Caco-2 (cell line): ENCODE measurements around the gene SRD5A1. TPM values are rescaled to one million over a fixed set of nuclear protein-coding genes. Genes with fewer than 3 reads are reported as not detected.

ENCODE experiments used
- BruUV-seq: library from RNA; stranded (reverse); fragments of 400-500 nt; replicated peaks from 2 replicates; lab custom pipeline; 2021; lab: Mats Ljungman, UMichigan
- CTCF ChIA-PET: fragments of 300-600 bp; sonication (Branson Sonifier 250); formaldehyde crosslinking; loops from one replicate; lab custom pipeline; 2022; ENCODE audit warnings: antibody characterized with exemption; lab: Charles Lee
- POLR2A ChIA-PET: fragments of 300-600 bp; sonication (Branson Sonifier 250); formaldehyde crosslinking; loops from one replicate; lab custom pipeline; 2022; ENCODE audit warnings: antibody characterized with exemption; lab: Charles Lee
- DNase-seq, 2 experiments: peaks; one replicate each; pipeline versions ENCODE4 v3.0.0 to v3.0.0-alpha.2; 2020 to 2022
- H3K27me3 ChIP-seq: replicated peaks from 2 replicates; pipeline ENCODE4 v1.6.0; 2011; ENCODE audit warnings: low read length; ENCODE audit not compliant: control insufficient read depth, insufficient read depth
- H3K36me3 ChIP-seq: 2 replicates; pipeline ENCODE4 v1.5.1; 2011; ENCODE audit warnings: low read length; ENCODE audit not compliant: control insufficient read depth, insufficient read depth
- H3K4me1 ChIP-seq: fragments of 250-450 bp; sonication (Bioruptor Pico); 2 replicates; pipeline ENCODE4 v1.5.1; 2020; ENCODE audit warnings: mild to moderate bottlenecking
- H3K4me3 ChIP-seq: 2 replicates; pipeline ENCODE4 v1.5.1; 2011; ENCODE audit warnings: low read depth, mild to moderate bottlenecking, control low read depth, low read length
- H3K9me3 ChIP-seq: fragments of 250-450 bp; sonication (Bioruptor Pico); 2 replicates; pipeline ENCODE4 v1.5.1; 2020; ENCODE audit warnings: mild to moderate bottlenecking, moderate library complexity
- H3K27ac Mint-ChIP-seq: one replicate; pipeline ENCODE4 v1.8.0; 2022; ENCODE audit warnings: mixed read lengths; ENCODE audit not compliant: unreplicated experiment
- H3K27me3 Mint-ChIP-seq: one replicate; pipeline ENCODE4 v1.8.0; 2022; ENCODE audit warnings: mixed read lengths; ENCODE audit not compliant: insufficient read depth, unreplicated experiment
- H3K36me3 Mint-ChIP-seq: one replicate; pipeline ENCODE4 v1.8.0; 2022; ENCODE audit warnings: mild to moderate bottlenecking, mixed read lengths; ENCODE audit not compliant: insufficient read depth, unreplicated experiment
- H3K4me1 Mint-ChIP-seq: one replicate; pipeline ENCODE4 v1.8.0; 2022; ENCODE audit warnings: low read depth, mixed read lengths; ENCODE audit not compliant: unreplicated experiment
- H3K4me3 Mint-ChIP-seq: one replicate; pipeline ENCODE4 v1.8.0; 2022; ENCODE audit warnings: mild to moderate bottlenecking, moderate library complexity, mixed read lengths; ENCODE audit not compliant: unreplicated experiment
- H3K9me3 Mint-ChIP-seq: one replicate; pipeline ENCODE4 v1.8.0; 2022; ENCODE audit warnings: mixed read lengths; ENCODE audit not compliant: unreplicated experiment
- intact Hi-C: fragments of 100-400 bp; cut with micrococcal nuclease; formaldehyde crosslinking; loops from one replicate; pipeline ENCODE4 v1.10.0; 2022; ENCODE audit not compliant: unreplicated experiment
- total RNA-seq: library from RNA; stranded (reverse); gene quantifications from 2 replicates; pipeline ENCODE4 v1.2.3, GENCODE V29; 2022
- TF ChIP-seq, protein P1 (sequence below), 2 experiments: fragments of 200-600 bp in 1 of 2; IDR thresholded peaks; 1 replicate in 1 of 2; 2 replicates in 1 of 2; pipeline versions ENCODE4 v1.5.1 to v1.8.0; 2011 to 2022; ENCODE audit warnings: antibody characterized with exemption in 1 of 2, control low read depth in 1 of 2, inconsistent platforms in 1 of 2, low read depth in 1 of 2, low read length in 1 of 2, mild to moderate bottlenecking in 1 of 2, moderate library complexity in 1 of 2; ENCODE audit not compliant: insufficient read depth in 1 of 2, severe bottlenecking in 1 of 2, unreplicated experiment in 1 of 2

Gene SRD5A1
- total RNA-seq, 1 experiment from 2014 or later: 19.4 TPM

DNA sequence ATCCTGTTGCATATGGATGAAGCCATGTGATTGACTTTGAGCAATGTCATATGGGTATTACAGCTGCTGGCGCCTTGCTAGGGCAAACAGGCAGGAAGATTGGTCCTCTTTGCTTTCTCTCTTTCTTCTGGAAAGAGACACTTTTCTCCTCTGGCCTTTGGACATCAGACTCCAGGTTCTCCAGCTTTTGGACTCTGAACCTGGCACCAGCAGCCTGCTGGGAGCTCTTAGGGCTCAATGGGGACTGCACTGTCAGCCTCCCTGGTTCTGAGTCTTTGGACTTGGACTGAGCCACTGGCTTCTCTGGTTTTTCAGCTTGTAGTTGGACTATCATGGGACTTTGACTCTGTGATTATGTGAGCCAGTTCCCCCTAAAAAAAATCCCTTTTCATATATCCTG is 45.1 kb downstream of the SRD5A1 start:
- no peak for DNase-seq
- H3K9me3 Mint-ChIP-seq: no peaks in the 10 kb centered on the region
- BruUV-seq: no TSS peak
- no peak overlapping the region for H3K4me3 Mint-ChIP-seq
- ChIA-PET POLR2A (no interaction called here), CTCF (no interaction called here)
- intact Hi-C loops: no loop called here
- H3K36me3 ChIP-seq: no peaks in the 10 kb centered on the region
- H3K4me1 ChIP-seq: no peaks in the 10 kb centered on the region
- no peaks in the 10 kb centered on the region for H3K36me3 Mint-ChIP-seq
- no peak overlapping the region for H3K4me3 ChIP-seq
- H3K27me3 Mint-ChIP-seq: peaks cover 3% of the 10 kb centered on the region
- no peak overlapping the region for H3K27ac Mint-ChIP-seq
- no peaks in the 10 kb centered on the region for H3K9me3 ChIP-seq
- H3K4me1 Mint-ChIP-seq: no peaks in the 10 kb centered on the region
- no peaks in the 10 kb centered on the region for H3K27me3 ChIP-seq
- TF ChIP-seq, protein P1, sequence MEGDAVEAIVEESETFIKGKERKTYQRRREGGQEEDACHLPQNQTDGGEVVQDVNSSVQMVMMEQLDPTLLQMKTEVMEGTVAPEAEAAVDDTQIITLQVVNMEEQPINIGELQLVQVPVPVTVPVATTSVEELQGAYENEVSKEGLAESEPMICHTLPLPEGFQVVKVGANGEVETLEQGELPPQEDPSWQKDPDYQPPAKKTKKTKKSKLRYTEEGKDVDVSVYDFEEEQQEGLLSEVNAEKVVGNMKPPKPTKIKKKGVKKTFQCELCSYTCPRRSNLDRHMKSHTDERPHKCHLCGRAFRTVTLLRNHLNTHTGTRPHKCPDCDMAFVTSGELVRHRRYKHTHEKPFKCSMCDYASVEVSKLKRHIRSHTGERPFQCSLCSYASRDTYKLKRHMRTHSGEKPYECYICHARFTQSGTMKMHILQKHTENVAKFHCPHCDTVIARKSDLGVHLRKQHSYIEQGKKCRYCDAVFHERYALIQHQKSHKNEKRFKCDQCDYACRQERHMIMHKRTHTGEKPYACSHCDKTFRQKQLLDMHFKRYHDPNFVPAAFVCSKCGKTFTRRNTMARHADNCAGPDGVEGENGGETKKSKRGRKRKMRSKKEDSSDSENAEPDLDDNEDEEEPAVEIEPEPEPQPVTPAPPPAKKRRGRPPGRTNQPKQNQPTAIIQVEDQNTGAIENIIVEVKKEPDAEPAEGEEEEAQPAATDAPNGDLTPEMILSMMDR (IDR thresholded peaks at IDR 0.05; ENCODE audit: insufficient read depth in 1 of 2, low read depth in 1 of 2, low read length in 1 of 2, severe bottlenecking in 1 of 2, unreplicated experiment in 1 of 2): no peak

DNA sequence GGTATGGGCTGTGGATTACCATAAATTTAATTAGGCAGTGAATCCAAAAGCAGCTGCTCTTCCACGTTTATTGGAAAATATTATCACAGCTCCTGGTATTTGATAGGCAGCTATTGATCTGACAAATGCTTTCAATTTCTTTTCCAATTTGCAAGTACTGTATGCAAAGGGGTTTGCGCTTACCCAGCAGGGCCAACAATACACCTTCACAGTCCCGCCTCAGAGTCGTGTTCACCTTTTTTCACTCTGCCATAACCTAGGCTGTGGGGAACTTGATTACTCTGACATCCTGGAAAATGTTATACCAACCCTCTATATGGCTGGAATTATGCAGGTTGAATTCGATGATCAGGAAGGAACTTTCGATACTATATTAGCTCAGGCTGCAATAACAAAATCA is 47.7 kb downstream of the SRD5A1 start:
- Histone ChIP-seq H3K36me3 (no peaks in the 10 kb centered on the region), H3K9me3 (no peaks in the 10 kb centered on the region), H3K4me1 (no peaks in the 10 kb centered on the region), H3K27me3 (no peaks in the 10 kb centered on the region), H3K4me3 (no peak overlapping the region)
- Mint-ChIP-seq H3K4me1 (no peaks in the 10 kb centered on the region), H3K27me3 (peaks cover 3% of the 10 kb centered on the region), H3K36me3 (no peaks in the 10 kb centered on the region), H3K9me3 (no peaks in the 10 kb centered on the region), H3K4me3 (no peak overlapping the region), H3K27ac (no peak overlapping the region)
- intact Hi-C loops: no loop called here
- no peak for DNase-seq
- TF ChIP-seq, protein P1 (IDR thresholded peaks at IDR 0.05; ENCODE audit: insufficient read depth in 1 of 2, low read depth in 1 of 2, low read length in 1 of 2, severe bottlenecking in 1 of 2, unreplicated experiment in 1 of 2): no peak
- POLR2A ChIA-PET: no interaction called here
- no TSS peak for BruUV-seq
- CTCF ChIA-PET: no interaction called here

DNA sequence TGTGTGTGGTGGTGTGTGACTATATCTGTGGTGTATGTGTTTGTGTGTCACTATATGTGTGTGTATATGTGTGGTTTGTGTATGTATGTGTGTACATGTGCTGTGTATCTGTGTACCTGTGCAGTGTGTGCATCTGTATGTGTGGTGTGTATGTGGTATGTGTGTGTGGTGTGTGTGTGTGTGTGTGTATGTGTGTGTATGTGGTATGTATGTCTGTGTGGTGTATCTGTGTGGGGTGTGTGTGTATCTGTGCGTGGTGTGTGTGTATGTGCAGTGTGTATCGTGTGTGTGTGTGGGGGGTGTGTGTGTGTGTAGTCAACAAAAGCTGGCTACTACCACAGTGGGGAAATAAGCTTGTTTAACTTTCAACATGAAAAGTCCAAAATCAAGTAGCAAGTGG is 48.4 kb downstream of the SRD5A1 start:
- no TSS peak for BruUV-seq
- no peaks in the 10 kb centered on the region for H3K9me3 Mint-ChIP-seq
- no peak overlapping the region for H3K4me3 Mint-ChIP-seq
- H3K9me3 ChIP-seq: no peaks in the 10 kb centered on the region
- H3K4me1 Mint-ChIP-seq: no peaks in the 10 kb centered on the region
- DNase-seq: no peak
- POLR2A ChIA-PET: no interaction called here
- CTCF ChIA-PET: interaction anchor here (0.6 kb wide), 1 partner anchor 1219 kb away, joined by 4 read pairs; no protein-coding TSS in a partner anchor
- no peaks in the 10 kb centered on the region for H3K27me3 ChIP-seq
- H3K4me1 ChIP-seq: no peaks in the 10 kb centered on the region
- H3K36me3 ChIP-seq: no peaks in the 10 kb centered on the region
- no peak overlapping the region for H3K27ac Mint-ChIP-seq
- H3K4me3 ChIP-seq: no peak overlapping the region
- H3K36me3 Mint-ChIP-seq: no peaks in the 10 kb centered on the region
- intact Hi-C loops: no loop called here
- TF ChIP-seq, protein P1 (IDR thresholded peaks at IDR 0.05; ENCODE audit: insufficient read depth in 1 of 2, low read depth in 1 of 2, low read length in 1 of 2, severe bottlenecking in 1 of 2, unreplicated experiment in 1 of 2): no peak
- H3K27me3 Mint-ChIP-seq: peaks cover 3% of the 10 kb centered on the region
